Neural cell (in vitro differentiated cells): Measurements from ENCODE around the gene LAMP1. TPM values are rescaled to one million over a fixed set of nuclear protein-coding genes. Genes with fewer than 3 reads are reported as not detected.

Source experiments
- H2AFZ ChIP-seq: fragments of 200-600, 300-800 bp; sonication (generic), shearing (Covaris generic); 2 replicates; pipeline ENCODE4 v1.6.0; 2014; ENCODE audit warnings: low read depth, mild to moderate bottlenecking, antibody characterized with exemption, low read length, moderate library complexity
- H3F3A ChIP-seq: fragments of 200-600 bp; shearing (Covaris generic); 2 replicates; pipeline ENCODE4 v1.6.1; 2016; ENCODE audit warnings: mild to moderate bottlenecking, moderate library complexity, mixed read lengths, antibody characterized with exemption, low read length; ENCODE audit not compliant: insufficient read depth, poor library complexity, severe bottlenecking
- H3K27ac ChIP-seq: fragments of 200-600, 300-800 bp; sonication (generic), shearing (Covaris generic); 2 replicates; pipeline ENCODE4 v1.5.1; 2014; ENCODE audit warnings: mild to moderate bottlenecking, low read length, moderate library complexity
- H3K27me3 ChIP-seq: fragments of 300-800, 200-600 bp; sonication (generic), shearing (Covaris generic); 2 replicates; pipeline ENCODE4 v1.6.0; 2014; ENCODE audit warnings: mild to moderate bottlenecking, low read depth, low read length, moderate library complexity; ENCODE audit not compliant: insufficient read depth
- H3K36me3 ChIP-seq: fragments of 300-800, 200-600 bp; sonication (generic), shearing (Covaris generic); 2 replicates; pipeline ENCODE4 v1.5.1; 2014; ENCODE audit warnings: mild to moderate bottlenecking, antibody characterized with exemption, low read length, moderate library complexity; ENCODE audit not compliant: insufficient read depth
- H3K4me2 ChIP-seq: fragments of 300-800, 200-600 bp; sonication (generic), shearing (Covaris generic); 2 replicates; pipeline ENCODE4 v1.6.0; 2014; ENCODE audit warnings: mild to moderate bottlenecking, low read length
- H3K4me3 ChIP-seq: fragments of 300-800, 200-600 bp; sonication (generic), shearing (Covaris generic); 2 replicates; pipeline ENCODE4 v1.5.1; 2014; ENCODE audit warnings: mild to moderate bottlenecking, low read length, moderate library complexity
- H3K79me2 ChIP-seq: fragments of 200-600 bp; shearing (Covaris generic); replicated peaks from 2 replicates; pipeline ENCODE4 v1.6.0; 2014; ENCODE audit warnings: mild to moderate bottlenecking, low read length, moderate library complexity; ENCODE audit not compliant: insufficient read depth
- H3K9ac ChIP-seq: fragments of 300-800, 200-600 bp; sonication (generic), shearing (Covaris generic); 2 replicates; pipeline ENCODE4 v1.6.1; 2016; ENCODE audit warnings: mild to moderate bottlenecking, low read length, mixed read lengths
- H3K9me2 ChIP-seq: fragments of 200-600 bp; shearing (Covaris generic); 2 replicates; pipeline ENCODE4 v1.6.1; 2016; ENCODE audit warnings: mild to moderate bottlenecking, low read length, mixed read lengths; ENCODE audit not compliant: insufficient read depth
- H3K9me3 ChIP-seq: fragments of 200-600, 300-800 bp; sonication (generic), shearing (Covaris generic); 2 replicates; pipeline ENCODE4 v1.6.1; 2016; ENCODE audit warnings: mild to moderate bottlenecking, mixed run types, low read length, moderate library complexity, mixed read lengths
- H4K20me1 ChIP-seq: fragments of 200-600 bp; shearing (Covaris generic); 2 replicates; pipeline ENCODE4 v1.6.1; 2016; ENCODE audit warnings: mild to moderate bottlenecking, mixed run types; ENCODE audit not compliant: insufficient read depth
- CTCF ChIP-seq: fragments of 450-650 bp; IDR thresholded peaks from 2 replicates; pipeline ENCODE4 v1.5.1; 2014; ENCODE audit warnings: antibody characterized with exemption, mild to moderate bottlenecking, moderate library complexity; ENCODE audit not compliant: poor library complexity, severe bottlenecking
- EP300 ChIP-seq: fragments of 450-650 bp; conservative IDR thresholded peaks from 2 replicates; pipeline ENCODE4 v1.6.1; 2014; ENCODE audit warnings: antibody characterized with exemption, mild to moderate bottlenecking, moderate library complexity; ENCODE audit not compliant: poor library complexity, severe bottlenecking
- EZH2 ChIP-seq: fragments of 200-600, 300-800 bp; shearing (Covaris generic), sonication (generic); IDR thresholded peaks from 2 replicates; pipeline ENCODE4 v1.6.1; 2014; ENCODE audit warnings: antibody characterized with exemption, low read length, borderline replicate concordance, mild to moderate bottlenecking; ENCODE audit not compliant: insufficient read depth, poor library complexity, severe bottlenecking
- MXI1 ChIP-seq: fragments of 450-650 bp; conservative IDR thresholded peaks from 2 replicates; pipeline ENCODE4 v1.6.1; 2014; ENCODE audit warnings: antibody characterized with exemption, mild to moderate bottlenecking; ENCODE audit not compliant: poor library complexity, severe bottlenecking
- POLR2AphosphoS5 ChIP-seq: IDR thresholded peaks from 2 replicates; pipeline ENCODE4 v1.6.1; 2012
- RAD21 ChIP-seq: fragments of 450-650 bp; conservative IDR thresholded peaks from 2 replicates; pipeline ENCODE4 v1.6.1; 2014; ENCODE audit warnings: antibody characterized with exemption, mild to moderate bottlenecking, moderate library complexity
- REST ChIP-seq: IDR thresholded peaks from 2 replicates; pipeline ENCODE4 v1.6.1; 2012; ENCODE audit warnings: borderline replicate concordance
- SMC3 ChIP-seq: fragments of 450-650 bp; conservative IDR thresholded peaks from 2 replicates; pipeline ENCODE4 v1.6.1; 2014; ENCODE audit warnings: antibody characterized with exemption, mild to moderate bottlenecking, moderate library complexity; ENCODE audit not compliant: poor library complexity
- TAF1 ChIP-seq: IDR thresholded peaks from 2 replicates; pipeline ENCODE4 v1.6.1; 2012; ENCODE audit warnings: low read depth
- polyA plus RNA-seq: library from polyadenylated mRNA; depleted of rRNA; stranded (reverse); fragments of >200 nt; gene quantifications from 2 replicates; pipeline ENCODE4 v1.2.3, GENCODE V29; 2014

LAMP1 gene
- polyA plus RNA-seq, 1 donor from 2014 or later: 69.7 TPM

GRCh38 chr13:113349050-113349449 is 52.0 kb downstream of the LAMP1 start:
- TF ChIP-seq TAF1 (no peak), REST (no peak)

GRCh38 chr13:113349491-113349890 is 52.5 kb downstream of the LAMP1 start:
- Histone ChIP-seq H3K79me2 (no peaks in the 10 kb centered on the region), H3K27ac (no peak overlapping the region), H3K27me3 (no peaks in the 10 kb centered on the region), H3F3A (no peaks in the 10 kb centered on the region), H4K20me1 (no peaks in the 10 kb centered on the region), H3K4me2 (no peak overlapping the region), H3K9ac (no peak overlapping the region), H3K36me3 (no peaks in the 10 kb centered on the region), H2AFZ (no peak overlapping the region), H3K9me2 (no peaks in the 10 kb centered on the region), H3K4me3 (no peak overlapping the region), H3K9me3 (no peaks in the 10 kb centered on the region)
- TF ChIP-seq TAF1 (no peak), POLR2AphosphoS5 (no peak), REST (no peak), EZH2 (no peak), SMC3 (no peak), EP300 (no peak), MXI1 (no peak), RAD21 (no peak), CTCF (no peak)

More at GRCh38 chr13:113349050-113349449, 52.0 kb downstream of the LAMP1 start:
- H2AFZ ChIP-seq: no peak overlapping the region
- no peaks in the 10 kb centered on the region for H4K20me1 ChIP-seq
- H3F3A ChIP-seq: no peaks in the 10 kb centered on the region
- no peak overlapping the region for H3K9ac ChIP-seq
- H3K9me3 ChIP-seq: no peaks in the 10 kb centered on the region
- H3K9me2 ChIP-seq: no peaks in the 10 kb centered on the region
- no peaks in the 10 kb centered on the region for H3K27me3 ChIP-seq
- H3K36me3 ChIP-seq: no peaks in the 10 kb centered on the region
- H3K4me2 ChIP-seq: no peak overlapping the region
- no peak overlapping the region for H3K4me3 ChIP-seq
- H3K79me2 ChIP-seq: no peaks in the 10 kb centered on the region
- no peak overlapping the region for H3K27ac ChIP-seq
